ENCODE results near the gene RAPH1. TPM values are rescaled to one million over a fixed set of nuclear protein-coding genes. Genes with fewer than 3 reads are reported as not detected.

RAPH1 gene
- total and polyA plus RNA-seq, 9 of the 15 experiments (the other 6 are each of a cell fraction or from before 2014, with no cell fraction given): 0.07 to 0.71 (median 0.27) TPM

- TF ChIP-seq POLR3G (IDR thresholded peaks at IDR 0.05; ENCODE audit: extremely low read depth, insufficient read length, insufficient replicate concordance) (no peak), ZNF699 (CRISPR knock-in tag; IDR thresholded peaks at IDR 0.05; ENCODE audit: insufficient replicate concordance) (no peak), BDP1 (IDR thresholded peaks at IDR 0.05; ENCODE audit: insufficient read depth, insufficient read length) (no peak), RUNX1 (IDR thresholded peaks at IDR 0.05; ENCODE audit: low read depth) (no peak), KHSRP (IDR thresholded peaks at IDR 0.05) (no peak), RAD21 (CRISPR knock-in tag; conservative IDR thresholded peaks at IDR 0.05 in 1 of 2, IDR thresholded peaks at IDR 0.05 in 1 of 2) (peak; percentile 46 to 67), REST (IDR thresholded peaks at IDR 0.05; ENCODE audit: borderline replicate concordance) (0 out of 2 replicates have a peak, but pooled peaks have one; percentile 32), REST (CRISPR knock-in tag; IDR thresholded peaks at IDR 0.05; ENCODE audit: low read depth) (no peak), ZBTB26 (CRISPR knock-in tag; IDR thresholded peaks at IDR 0.05) (no peak)
Measured at GRCh38 chr2:203484266-203485112, 50.6 kb downstream of the RAPH1 start (continued).

Measured in K562 (cell line).